ENCODE measurements around the gene ZNF335. TPM values are rescaled to one million over a fixed set of nuclear protein-coding genes. Genes with fewer than 3 reads are reported as not detected.

Gene ZNF335
- total and polyA plus RNA-seq, 2 of the 13 experiments (the other 11 are each of a cell fraction or from before 2014, with no cell fraction given) = 9.7 to 13.7 TPM

DNA sequence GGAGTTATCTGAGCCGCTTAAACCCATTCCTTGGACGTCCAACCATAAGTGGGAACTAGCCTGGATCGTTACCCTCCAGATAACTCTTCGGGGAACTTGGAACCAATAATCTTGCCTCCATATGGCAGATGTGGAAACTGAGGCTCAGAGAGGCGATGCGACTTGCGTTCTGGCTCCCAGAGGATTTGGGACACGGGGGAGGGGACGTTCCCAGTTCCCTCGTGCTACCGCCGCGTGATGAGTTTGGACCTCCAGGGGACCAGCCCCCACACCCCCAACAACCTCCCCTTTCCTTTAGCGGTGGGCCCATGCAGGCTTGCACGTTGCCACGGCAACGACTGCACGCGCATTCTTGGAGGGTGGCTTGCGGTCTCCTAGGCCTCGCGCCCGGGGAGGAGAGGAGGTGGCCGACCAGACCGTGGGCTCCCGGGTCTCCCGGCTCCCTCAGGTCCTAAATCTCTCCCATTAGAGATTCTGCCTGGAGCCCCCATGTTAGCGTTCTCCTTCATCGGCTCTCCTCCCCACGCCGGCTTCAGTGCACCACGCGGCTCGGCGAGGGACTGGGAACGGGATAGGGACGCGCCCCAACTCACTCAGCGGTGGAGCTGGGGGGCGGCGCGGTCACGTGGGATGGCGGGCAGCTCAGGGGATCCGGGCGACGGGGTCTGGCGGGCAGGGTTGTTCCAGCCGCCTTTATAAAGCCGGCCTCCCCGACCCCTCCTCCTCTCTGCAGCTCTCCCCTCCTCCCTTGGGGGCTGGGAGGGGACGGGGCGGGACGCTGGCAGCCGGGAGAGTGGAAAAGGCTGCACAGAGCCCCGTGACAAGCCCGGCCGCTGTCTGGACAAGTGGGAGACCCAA, 60.3 kb downstream of the ZNF335 start, which contains the start of gene PLTP (continued):
- TF ChIP-seq, protein P1, sequence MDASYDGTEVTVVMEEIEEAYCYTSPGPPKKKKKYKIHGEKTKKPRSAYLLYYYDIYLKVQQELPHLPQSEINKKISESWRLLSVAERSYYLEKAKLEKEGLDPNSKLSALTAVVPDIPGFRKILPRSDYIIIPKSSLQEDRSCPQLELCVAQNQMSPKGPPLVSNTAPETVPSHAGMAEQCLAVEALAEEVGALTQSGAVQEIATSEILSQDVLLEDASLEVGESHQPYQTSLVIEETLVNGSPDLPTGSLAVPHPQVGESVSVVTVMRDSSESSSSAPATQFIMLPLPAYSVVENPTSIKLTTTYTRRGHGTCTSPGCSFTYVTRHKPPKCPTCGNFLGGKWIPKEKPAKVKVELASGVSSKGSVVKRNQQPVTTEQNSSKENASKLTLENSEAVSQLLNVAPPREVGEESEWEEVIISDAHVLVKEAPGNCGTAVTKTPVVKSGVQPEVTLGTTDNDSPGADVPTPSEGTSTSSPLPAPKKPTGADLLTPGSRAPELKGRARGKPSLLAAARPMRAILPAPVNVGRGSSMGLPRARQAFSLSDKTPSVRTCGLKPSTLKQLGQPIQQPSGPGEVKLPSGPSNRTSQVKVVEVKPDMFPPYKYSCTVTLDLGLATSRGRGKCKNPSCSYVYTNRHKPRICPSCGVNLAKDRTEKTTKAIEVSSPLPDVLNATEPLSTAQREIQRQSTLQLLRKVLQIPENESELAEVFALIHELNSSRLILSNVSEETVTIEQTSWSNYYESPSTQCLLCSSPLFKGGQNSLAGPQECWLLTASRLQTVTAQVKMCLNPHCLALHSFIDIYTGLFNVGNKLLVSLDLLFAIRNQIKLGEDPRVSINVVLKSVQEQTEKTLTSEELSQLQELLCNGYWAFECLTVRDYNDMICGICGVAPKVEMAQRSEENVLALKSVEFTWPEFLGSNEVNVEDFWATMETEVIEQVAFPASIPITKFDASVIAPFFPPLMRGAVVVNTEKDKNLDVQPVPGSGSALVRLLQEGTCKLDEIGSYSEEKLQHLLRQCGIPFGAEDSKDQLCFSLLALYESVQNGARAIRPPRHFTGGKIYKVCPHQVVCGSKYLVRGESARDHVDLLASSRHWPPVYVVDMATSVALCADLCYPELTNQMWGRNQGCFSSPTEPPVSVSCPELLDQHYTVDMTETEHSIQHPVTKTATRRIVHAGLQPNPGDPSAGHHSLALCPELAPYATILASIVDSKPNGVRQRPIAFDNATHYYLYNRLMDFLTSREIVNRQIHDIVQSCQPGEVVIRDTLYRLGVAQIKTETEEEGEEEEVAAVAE (CRISPR knock-in tag; IDR thresholded peaks at IDR 0.05; ENCODE audit: borderline replicate concordance) = no peak
- TF ChIP-seq PCBP2 (optimal IDR thresholded peaks at IDR 0.05; ENCODE audit: low read depth, low read length, poor library complexity, severe bottlenecking) (no peak), ZNF235 (CRISPR knock-in tag; IDR thresholded peaks at IDR 0.05; ENCODE audit: borderline replicate concordance) (0 out of 2 replicates have a peak, but pooled peaks have one; percentile 42), ZBTB38 (CRISPR knock-in tag; IDR thresholded peaks at IDR 0.05) (0 out of 2 replicates have a peak, but pooled peaks have one; percentile 8), ZSCAN31 (CRISPR knock-in tag; IDR thresholded peaks at IDR 0.05; ENCODE audit: low read depth) (peak; percentile 70; the same call in 1 of the 2 replicates), NFKB2 (CRISPR knock-in tag; IDR thresholded peaks at IDR 0.05; ENCODE audit: borderline replicate concordance) (no peak; the same call in 1 of the 2 replicates), ONECUT2 (CRISPR knock-in tag; IDR thresholded peaks at IDR 0.05) (no peak; the same call in 1 of the 2 replicates), HIVEP1 (CRISPR knock-in tag; IDR thresholded peaks at IDR 0.05) (peak; percentile 35; the same call in 1 of the 2 replicates), ZNF264 (CRISPR knock-in tag; IDR thresholded peaks at IDR 0.05) (no peak), RORA (CRISPR knock-in tag; IDR thresholded peaks at IDR 0.05) (no peak), NONO (IDR thresholded peaks at IDR 0.05) (no peak), NONO (CRISPR knock-in tag; conservative IDR thresholded peaks at IDR 0.05) (no peak; the same call in 1 of the 2 replicates), ZNF672 (CRISPR knock-in tag; IDR thresholded peaks at IDR 0.05) (no peak)
- TF ChIP-seq, protein P2, sequence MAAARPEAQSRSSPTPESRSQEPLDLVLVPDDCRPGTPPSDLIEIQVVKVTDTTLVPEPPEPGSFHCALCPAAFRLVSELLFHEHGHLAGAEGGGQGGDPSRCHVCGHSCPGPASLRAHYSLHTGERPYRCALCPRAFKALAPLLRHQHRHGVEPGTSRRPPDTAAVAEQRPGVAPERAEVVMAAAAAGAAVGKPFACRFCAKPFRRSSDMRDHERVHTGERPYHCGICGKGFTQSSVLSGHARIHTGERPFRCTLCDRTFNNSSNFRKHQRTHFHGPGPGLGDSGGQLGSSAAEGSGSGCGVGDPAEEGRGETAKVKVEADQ (CRISPR knock-in tag; IDR thresholded peaks at IDR 0.05; ENCODE audit: borderline replicate concordance) = no peak
- TF ChIP-seq, protein P3, sequence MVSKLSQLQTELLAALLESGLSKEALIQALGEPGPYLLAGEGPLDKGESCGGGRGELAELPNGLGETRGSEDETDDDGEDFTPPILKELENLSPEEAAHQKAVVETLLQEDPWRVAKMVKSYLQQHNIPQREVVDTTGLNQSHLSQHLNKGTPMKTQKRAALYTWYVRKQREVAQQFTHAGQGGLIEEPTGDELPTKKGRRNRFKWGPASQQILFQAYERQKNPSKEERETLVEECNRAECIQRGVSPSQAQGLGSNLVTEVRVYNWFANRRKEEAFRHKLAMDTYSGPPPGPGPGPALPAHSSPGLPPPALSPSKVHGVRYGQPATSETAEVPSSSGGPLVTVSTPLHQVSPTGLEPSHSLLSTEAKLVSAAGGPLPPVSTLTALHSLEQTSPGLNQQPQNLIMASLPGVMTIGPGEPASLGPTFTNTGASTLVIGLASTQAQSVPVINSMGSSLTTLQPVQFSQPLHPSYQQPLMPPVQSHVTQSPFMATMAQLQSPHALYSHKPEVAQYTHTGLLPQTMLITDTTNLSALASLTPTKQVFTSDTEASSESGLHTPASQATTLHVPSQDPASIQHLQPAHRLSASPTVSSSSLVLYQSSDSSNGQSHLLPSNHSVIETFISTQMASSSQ (IDR thresholded peaks at IDR 0.05; ENCODE audit: low read depth) = no peak
- TF ChIP-seq, protein P3 (CRISPR knock-in tag; IDR thresholded peaks at IDR 0.05; ENCODE audit: borderline replicate concordance) = peak; percentile 70
- TF ChIP-seq, protein P4, sequence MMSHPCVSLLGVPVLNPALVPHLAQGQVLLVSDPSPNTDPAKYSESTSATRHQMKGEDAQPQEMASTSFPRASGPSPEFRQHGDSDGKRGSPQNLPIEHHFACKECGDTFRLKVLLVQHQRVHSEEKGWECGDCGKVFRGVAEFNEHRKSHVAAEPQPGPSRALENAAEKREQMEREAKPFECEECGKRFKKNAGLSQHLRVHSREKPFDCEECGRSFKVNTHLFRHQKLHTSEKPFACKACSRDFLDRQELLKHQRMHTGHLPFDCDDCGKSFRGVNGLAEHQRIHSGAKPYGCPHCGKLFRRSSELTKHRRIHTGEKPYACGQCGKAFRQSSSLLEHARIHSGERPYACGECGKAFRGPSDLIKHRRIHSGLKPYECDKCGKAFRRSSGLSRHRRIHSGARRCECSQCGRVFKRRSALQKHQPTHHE (CRISPR knock-in tag; IDR thresholded peaks at IDR 0.05; ENCODE audit: borderline replicate concordance) = no peak

Measured in HepG2 (cell line).